Measurements from ENCODE around the gene DYRK3.

The DYRK3 gene

DNA sequence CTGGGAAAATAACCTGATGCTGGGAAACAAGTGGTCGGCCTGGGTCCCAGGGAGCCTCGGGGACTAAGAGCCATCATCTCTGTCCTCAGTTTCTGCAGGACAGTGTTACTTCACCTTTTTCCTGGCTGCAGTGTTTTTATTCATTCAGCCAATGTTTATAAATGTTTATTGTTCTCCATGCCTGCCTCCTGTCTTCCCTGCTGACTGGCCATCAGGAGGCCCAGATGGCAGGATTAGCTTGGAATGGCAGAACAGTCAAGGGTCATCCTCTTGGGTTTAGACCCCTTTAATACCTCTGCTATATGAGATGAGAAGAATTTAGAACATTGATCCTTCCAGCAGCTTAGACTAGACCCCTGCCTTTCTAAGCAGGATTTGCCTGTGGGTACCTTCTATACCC, 62.7 kb downstream of the DYRK3 start:
- no peak overlapping the region for H3K4me3 ChIP-seq (replicated peaks in 1 of 2; ENCODE audit: low read depth in 2 of 2, low read length in 2 of 2)
- DNase-seq (ENCODE audit: low read depth in 2 of 2), result no peak
- TF ChIP-seq, protein P1, sequence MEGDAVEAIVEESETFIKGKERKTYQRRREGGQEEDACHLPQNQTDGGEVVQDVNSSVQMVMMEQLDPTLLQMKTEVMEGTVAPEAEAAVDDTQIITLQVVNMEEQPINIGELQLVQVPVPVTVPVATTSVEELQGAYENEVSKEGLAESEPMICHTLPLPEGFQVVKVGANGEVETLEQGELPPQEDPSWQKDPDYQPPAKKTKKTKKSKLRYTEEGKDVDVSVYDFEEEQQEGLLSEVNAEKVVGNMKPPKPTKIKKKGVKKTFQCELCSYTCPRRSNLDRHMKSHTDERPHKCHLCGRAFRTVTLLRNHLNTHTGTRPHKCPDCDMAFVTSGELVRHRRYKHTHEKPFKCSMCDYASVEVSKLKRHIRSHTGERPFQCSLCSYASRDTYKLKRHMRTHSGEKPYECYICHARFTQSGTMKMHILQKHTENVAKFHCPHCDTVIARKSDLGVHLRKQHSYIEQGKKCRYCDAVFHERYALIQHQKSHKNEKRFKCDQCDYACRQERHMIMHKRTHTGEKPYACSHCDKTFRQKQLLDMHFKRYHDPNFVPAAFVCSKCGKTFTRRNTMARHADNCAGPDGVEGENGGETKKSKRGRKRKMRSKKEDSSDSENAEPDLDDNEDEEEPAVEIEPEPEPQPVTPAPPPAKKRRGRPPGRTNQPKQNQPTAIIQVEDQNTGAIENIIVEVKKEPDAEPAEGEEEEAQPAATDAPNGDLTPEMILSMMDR (IDR thresholded peaks at IDR 0.05; ENCODE audit: low read depth, low read length), result no peak
